Measurements from ENCODE around the gene ERFE.

DNA sequence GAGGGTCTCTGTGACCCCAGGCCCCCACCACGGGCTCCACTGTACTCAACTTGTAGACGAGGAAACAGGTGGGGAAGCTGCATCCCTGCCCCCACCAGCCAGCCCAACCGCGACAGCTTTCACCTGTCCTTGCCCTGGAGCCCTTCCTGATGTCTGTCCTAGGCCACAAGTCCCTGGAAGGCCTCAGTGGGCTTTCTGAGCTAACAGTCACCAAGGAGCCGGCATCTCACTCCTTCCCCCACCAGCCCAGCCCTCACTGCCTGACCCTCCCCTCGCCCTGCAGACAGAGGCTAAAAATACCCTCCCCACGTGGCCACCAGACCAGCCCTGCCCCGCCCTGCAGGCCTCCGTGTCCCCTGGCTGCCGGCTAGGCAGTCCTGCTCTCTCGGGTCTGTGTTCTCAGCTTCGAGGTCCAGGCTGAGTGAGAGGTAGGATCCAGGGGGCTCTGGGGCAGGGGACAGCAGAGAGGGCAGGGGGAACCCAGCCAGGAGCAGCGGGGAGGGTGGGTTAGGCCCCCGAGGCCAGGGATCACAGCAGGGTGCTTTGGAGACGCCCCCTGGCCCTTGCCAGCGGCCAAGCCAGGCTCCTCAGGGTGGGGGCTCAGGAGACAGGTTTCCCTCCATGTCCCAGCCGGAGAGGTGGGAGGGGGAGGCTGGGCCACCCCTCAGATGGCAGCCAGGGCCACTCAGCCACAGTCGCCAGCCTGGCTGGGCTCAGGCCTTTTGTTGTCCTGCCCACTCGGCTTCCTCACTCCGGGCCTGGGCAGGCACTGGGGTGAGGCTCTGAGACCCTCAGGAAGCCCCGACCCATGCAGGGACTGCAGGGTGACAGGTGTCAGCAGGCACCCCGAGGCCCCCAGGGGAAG, 20.2 kb upstream of the ERFE start, which contains the start of gene KLHL30:
- TF ChIP-seq POLR2A (IDR thresholded peaks at IDR 0.05) (no peak), CTCF (IDR thresholded peaks at IDR 0.05) (no peak)

All from adrenal gland (tissue), 5 donors.